GM10266 (cell line): Measurements from ENCODE around the gene TTBK1.

Experiments
- DNase-seq: peaks from one replicate; pipeline ENCODE4 v3.0.0; 2012; ENCODE audit errors: extremely low spot score
- CTCF ChIP-seq: IDR thresholded peaks from 2 replicates; pipeline ENCODE4 v1.5.1; 2012; ENCODE audit warnings: mild to moderate bottlenecking, low read depth; ENCODE audit not compliant: control insufficient read depth, insufficient read depth; ENCODE audit errors: missing control alignments

Gene TTBK1

GRCh38 chr6:43216200-43216599, 27.1 kb upstream of the TTBK1 start:
- no peak for TF ChIP-seq CTCF
- no peak for DNase-seq

- TF ChIP-seq CTCF, result no peak
- DNase-seq, result no peak
These were observed 25.9 kb upstream of the TTBK1 start for GRCh38 chr6:43217351-43217750.

GRCh38 chr6:43219119-43219518, 24.2 kb upstream of the TTBK1 start:
- no peak for DNase-seq
- TF ChIP-seq CTCF, result no peak

- no peak for TF ChIP-seq CTCF
- no peak for DNase-seq
These were observed 23.5 kb upstream of the TTBK1 start for GRCh38 chr6:43219814-43220213.

- TF ChIP-seq CTCF, result no peak
- no peak for DNase-seq
These were observed 22.8 kb upstream of the TTBK1 start for GRCh38 chr6:43220439-43220951.

GRCh38 chr6:43221046-43221972, 22.0 kb upstream of the TTBK1 start:
- no peak for DNase-seq
- TF ChIP-seq CTCF, result no peak

GRCh38 chr6:43222418-43223059, 20.7 kb upstream of the TTBK1 start:
- no peak for DNase-seq
- no peak for TF ChIP-seq CTCF
